Left lobe of liver (tissue), 2 donors: ENCODE results near the gene PMM1. TPM values are rescaled to one million over a fixed set of nuclear protein-coding genes. Genes with fewer than 3 reads are reported as not detected.
"Not testable (repeated sequence)": the region's sequence is repeated elsewhere in the genome, so short reads cannot be mapped to it uniquely, and the experiment has no call there.

ENCODE experiments used
- ATAC-seq: fragments of 200-7000 bp; cut with Tn5 transposase; one replicate; pipeline ENCODE4 v1.9.1; 2020; ENCODE audit warnings: mild to moderate bottlenecking, moderate library complexity
- DNase-seq: peaks from one replicate; pipeline ENCODE4 v3.0.0-alpha.2; 2020; ENCODE audit warnings: low spot score
- total RNA-seq: library from RNA; stranded (reverse); gene quantifications from one replicate; pipeline ENCODE4 v1.2.1, GENCODE V29; 2021
- donor health status: DM: no; HTN: no; CAD: no; lungs with moderate emphysema.
- donor health status: DM: no; HTN: yes; CAD: no.

PMM1 gene
- total RNA-seq, 1 donor from 2014 or later = 51.8 TPM

DNA sequence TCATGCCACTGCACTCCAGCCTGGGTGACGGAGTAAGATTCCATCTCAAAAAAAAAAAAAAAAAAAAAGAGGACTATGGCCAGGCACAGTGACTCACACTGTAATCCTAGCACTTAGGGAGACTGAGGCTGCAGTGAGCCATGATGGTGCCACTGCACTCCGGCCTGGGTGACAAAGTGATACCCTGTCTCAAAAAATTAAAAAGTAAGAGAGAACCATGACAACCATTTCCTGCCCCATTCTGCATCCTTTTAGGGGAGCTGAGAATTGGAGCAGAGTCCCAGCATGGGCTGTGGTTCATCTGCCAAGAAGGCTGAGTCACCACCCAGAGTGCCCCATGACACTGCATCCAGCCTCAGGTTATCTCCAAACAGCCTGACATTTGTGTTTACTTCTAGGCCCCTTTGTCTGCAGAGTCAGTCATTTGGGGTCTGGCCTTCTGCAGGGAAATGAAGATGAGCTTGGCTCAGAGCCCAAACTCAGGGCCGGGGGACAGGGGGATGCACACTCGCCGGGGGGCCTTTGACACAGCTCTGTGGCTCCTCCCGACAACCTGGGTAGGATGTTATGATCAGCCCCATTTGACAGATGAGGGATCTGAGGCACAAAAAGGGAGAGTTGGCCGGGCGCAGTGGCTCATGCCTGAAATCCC, 24.1 kb downstream of the PMM1 start:
- ATAC-seq (peak; percentile 31), DNase-seq (no peak)

DNA sequence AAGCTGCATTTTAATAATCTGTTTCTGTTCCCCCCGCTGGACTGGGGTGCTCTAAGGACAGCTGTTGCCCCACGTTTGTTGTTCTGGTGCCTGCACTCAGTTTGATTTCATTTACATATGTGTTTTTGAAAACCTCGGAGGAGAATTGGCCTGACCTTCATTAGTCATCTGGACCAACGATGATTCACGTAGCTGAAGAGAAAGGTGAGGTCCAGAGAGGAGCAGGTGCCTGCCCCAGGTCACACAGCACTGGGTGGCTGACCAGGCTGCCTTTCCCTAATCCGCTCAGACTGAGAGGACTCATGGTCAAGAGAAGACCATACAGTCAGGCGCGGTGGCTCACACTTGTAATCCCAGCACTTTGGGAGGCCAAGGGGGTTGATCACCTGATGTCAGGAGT, 25.1 kb downstream of the PMM1 start:
- ATAC-seq (no peak), DNase-seq (no peak)

DNA sequence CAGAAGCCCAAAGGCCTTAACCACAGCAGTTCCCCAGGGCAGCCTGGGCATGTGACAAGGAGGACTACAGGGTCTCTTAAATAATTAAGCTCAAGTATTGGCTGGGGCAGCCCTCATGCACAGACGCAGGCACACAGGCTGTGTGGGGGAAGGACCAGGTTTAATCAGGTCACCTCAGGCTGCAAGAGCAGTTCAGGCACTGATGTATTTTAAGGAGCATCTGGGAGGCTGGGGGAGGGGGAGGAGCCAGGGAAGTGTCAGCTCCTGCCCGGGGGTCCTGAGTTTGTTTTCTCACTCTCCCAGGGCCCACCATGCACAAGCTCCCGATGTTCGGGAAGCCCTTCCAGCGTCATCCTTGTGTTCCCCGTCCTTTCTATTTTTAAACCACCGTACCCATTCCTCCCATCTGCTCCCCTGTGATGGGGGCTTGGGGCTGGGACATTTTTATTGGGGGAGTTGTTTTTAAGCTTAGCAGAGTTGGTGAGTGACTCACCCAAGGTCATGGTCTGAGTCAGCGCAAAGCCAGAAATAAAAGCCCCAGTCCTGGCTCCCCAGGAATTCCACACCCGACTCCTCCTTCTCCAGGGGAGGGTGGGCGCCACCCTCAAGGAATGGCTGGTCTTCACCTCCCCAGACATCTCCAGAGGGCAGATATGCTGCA, 26.5 kb downstream of the PMM1 start:
- no peak for DNase-seq
- no peak for ATAC-seq

DNA sequence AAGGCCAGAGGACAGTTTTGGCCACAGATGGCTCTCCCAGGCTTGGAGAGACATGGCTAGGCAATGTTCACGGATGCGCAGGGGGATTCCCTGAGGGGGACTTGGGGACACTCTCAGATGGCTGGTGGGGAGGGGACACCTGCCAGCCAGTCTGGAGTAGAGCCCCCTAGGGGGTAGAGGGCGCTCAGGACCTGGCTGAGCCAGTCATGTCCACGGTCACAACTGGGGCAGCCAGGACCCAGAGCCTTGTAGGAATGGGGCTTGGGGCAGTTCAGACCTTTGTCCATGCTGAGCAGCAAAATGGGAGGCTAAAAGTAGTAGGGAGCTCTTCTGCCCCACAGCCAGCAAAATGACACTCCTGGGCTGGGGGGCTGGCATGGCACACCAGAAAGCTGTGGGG, 27.2 kb downstream of the PMM1 start:
- DNase-seq (no peak), ATAC-seq (no peak)

DNA sequence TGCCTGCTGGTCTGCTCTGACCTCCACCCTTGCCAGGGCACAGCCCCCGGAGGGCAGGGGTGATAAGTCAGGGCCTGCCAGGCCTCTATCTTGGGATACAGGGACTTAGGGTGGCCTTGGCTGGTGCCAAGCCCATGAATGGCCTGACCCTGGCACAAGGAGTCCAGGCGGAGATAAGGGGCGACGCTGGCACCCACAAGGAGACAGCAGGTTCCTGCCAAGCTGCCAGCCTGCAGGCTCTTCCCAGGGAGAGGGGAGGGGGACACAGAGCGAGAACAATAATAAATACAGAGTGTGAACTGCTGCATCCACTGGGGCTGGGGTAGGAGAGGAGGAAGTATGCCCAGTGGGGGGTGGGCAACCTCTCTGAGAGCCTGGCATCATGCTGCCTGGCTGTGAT, 27.9 kb downstream of the PMM1 start:
- no peak for ATAC-seq
- no peak for DNase-seq

DNA sequence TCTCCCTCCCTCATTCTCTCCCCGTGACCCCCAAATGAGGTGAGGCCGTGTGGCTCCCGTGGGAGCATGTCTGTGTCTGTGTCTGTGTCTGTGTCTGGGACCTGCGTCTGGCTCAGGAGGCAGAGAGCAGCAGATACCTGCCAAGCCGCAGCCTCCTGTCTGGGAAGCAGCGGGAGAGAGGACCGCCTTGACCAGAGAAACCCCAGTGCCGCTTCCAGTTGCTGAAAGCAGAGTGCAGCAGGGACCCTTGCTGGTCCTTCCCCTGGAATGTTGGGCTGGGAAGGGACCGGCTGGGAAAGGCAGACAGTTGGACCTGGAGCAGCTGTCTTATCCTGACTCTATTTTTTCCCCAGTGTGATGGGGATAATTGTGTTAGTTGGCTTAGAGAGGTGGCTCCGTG, 28.3 kb downstream of the PMM1 start:
- ATAC-seq = no peak

DNA sequence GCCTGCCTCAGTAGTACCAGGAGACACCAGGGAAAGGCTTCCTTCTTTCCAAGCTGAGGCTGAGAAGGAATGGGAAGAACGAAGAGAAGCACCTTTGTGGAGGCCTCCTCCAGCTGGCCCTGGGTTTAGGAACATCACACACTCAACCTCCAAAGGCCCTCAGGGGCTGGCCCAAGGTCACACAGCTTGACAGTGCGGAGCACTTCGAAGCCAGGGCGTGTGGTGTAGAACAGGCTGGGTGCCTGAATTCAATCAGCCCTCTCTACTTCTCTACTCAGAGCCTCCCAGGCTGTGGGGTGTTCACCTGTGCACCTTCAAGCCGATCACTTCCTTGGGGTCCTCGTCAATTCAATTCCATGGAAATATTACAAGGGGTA, 29.6 kb downstream of the PMM1 start:
- ATAC-seq = no peak
- no peak for DNase-seq

More for the DNA sequence above, 28.3 kb downstream of the PMM1 start:
- DNase-seq = no peak

DNA sequence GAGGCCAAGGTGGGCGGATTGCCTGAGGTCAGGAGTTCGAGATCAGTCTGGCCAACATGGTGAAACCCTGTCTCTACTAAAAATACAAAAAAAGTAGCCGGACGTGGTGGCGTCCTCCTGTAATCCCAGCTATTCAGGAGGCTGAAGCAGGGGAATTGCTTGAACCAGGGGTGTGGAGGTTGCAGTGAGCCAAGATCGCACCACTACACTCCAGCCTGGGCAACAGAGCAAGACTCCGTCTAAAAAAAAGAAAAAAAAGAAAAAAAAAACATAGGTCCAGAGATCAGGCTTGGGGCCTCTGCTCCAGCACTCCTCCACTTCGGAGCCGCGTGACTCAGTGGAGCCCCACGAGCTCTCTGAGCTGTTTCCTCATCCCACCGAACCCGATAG, 31.4 kb downstream of the PMM1 start:
- DNase-seq, ATAC-seq: not testable (repeated sequence)

DNA sequence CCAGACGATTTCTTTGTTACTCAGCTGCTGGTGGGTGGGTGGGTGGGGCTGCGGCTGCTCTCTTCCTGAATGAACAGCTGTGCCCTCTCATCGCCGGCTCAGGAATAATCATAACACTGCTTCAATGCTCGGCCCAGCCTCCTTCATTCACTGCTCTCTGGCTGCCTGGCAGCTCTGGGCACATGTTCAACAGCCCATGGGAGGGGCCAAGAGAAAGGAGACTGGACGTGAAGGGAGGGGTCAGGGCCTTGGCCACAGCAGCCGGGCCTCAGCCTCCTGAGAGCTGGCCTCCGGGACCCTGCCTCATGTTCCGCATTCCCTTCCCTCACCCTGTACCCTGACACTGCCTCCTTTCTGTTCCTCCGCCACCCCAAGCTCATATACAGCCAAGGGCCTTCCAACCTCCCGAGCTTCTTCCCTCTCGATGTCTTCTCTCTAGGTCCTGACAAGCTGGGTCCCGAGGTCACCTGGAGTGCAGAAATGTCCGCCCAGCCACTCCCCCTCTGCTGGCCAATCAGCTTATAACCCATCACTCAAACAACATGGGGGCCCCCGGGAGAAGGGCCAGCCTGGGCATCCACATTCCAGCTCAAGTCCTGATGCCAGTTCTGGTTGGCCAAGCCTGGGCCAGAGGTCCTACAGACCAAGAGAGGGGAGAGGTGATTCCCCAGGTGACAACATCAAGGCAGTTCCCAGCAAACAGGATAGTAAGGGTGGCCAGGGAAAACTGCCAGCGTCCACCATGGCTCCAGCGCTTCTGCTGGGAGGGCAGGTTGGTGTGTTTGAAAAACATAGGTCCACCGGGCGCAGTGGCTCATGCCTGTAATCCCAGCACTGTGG, 32.0 kb downstream of the PMM1 start:
- DNase-seq (peak; percentile 89), ATAC-seq (peak; percentile 83)

DNA sequence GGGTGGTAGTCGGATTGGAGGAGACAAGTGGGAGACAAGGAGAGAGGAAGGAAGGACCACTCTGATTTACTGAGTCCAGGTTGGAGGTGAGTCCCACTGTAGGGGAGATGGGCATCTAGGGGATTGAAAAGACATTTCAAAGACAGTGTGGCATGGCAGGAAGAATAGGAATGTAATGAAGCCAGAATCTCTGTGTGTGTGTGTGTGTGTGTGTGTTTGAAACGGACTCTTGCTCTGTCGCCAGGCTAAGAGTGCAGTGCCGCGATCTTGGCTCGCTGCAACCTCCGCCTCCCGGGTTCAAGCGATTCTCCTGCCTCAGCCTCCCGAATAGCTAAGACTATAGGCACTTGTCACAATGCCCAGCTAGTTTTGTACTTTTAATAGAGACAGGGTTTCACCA, 33.1 kb downstream of the PMM1 start:
- DNase-seq = no peak
- no peak for ATAC-seq

DNA sequence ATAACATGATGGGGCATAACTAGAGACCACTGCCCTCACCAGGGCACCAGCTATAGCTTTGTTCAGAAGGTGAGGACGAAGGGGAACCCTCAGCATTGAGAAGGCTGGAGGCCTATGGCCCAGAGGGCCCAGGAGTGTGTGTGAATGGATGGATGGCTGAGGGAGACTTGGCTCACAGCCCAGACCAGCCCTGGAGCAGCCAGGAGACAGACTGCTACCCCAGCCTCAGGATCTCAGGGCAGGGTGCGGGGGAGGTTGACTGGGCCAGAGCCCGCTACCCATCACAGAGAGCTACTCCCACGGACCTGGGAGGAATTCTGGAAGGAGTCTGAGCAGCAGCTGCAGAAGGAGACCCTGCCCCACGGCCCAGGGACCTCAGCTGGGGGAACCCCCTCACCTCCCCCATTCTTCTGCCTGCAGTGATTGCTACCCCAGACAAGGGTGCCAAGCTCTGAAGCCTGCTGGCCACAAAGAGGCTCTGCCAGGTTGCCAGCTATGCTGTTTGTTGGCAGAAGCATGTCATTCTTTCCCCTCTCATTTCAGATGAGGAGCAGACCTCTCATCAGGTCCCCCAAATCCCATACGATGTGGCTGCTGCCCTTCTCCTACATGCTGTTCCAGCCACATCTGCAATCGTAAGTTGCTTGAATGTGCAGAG, 34.2 kb downstream of the PMM1 start:
- ATAC-seq = no peak

DNA sequence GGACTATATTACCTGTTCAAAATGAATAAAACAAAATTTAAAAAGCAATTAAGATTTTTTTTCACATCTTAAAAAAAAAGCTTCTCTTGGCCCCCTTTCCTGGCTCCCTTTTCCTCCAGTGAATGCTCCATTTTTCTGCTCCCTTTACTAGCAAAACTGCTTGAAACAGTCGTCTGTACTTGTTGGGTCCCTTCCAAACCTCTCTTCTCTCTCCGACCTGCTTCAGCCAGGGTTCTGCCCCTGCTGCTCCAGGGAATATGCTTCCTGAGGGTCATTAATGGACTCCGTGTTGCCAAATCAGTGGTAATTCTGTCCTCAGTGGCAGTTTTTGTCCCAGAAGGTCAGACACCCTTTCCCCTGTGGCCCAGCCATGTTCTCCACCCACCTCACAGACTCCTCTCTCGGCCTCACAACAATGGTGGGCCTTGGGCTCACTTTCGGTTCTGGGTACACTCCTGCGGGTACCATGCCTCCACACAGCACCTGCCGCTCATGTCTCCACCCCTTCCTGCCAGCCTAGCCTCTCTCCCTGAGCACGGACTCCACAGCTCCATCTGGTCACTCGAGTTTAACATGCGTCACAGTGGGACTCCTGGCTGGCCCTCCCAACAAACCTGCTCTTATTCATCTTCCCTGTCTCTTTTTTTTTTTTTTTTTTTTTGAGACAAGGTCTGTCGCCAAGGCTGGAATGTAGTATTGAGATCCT, 37.6 kb downstream of the PMM1 start:
- no peak for DNase-seq
- no peak for ATAC-seq

More for the DNA sequence above, 34.2 kb downstream of the PMM1 start:
- DNase-seq = no peak

DNA sequence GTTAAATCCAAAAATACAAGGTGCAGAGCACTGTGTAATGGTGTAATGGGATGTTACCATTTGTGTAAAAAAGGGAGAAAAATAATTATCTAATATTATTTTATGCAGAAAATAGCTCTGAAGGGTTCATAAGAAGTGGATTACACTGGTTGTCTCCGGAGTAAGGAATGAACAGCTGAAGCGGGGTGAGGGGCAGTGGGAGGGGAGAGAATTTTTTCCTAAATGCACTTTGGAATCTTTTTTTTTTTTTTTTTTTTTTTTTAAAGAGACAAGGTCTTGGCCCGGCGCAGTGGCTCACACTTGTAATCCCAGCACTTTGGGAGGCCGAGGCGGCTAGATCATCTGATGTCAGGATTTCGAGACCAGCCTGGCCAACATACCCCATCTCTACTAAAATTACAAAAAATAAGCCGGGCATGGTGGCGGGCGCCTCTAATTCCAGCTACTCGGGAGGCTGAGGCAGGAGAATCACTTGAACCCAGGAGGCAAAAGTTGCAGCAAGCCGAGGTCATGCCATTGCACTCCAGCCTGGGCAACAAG, 38.6 kb downstream of the PMM1 start:
- peak; percentile 59 for DNase-seq
- peak; percentile 46 for ATAC-seq

DNA sequence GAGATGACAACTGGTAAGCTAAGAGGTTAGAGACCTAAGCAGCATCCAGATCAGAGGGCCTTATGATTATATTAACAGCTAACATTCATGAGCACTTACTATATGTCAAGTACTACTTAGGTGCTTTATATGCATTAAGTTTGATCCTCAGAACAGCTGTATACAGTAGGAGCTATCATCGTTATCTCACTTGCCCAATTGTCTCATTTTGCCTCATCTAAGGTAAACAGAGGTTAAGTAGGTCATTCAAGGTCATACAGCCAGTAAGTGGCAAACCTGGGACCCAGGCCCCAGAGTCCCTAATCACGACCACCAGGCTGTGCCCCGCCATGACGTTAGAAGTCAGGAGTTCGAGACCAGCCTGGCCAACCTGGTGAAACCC, 40.8 kb downstream of the PMM1 start:
- DNase-seq (no peak), ATAC-seq (no peak)

DNA sequence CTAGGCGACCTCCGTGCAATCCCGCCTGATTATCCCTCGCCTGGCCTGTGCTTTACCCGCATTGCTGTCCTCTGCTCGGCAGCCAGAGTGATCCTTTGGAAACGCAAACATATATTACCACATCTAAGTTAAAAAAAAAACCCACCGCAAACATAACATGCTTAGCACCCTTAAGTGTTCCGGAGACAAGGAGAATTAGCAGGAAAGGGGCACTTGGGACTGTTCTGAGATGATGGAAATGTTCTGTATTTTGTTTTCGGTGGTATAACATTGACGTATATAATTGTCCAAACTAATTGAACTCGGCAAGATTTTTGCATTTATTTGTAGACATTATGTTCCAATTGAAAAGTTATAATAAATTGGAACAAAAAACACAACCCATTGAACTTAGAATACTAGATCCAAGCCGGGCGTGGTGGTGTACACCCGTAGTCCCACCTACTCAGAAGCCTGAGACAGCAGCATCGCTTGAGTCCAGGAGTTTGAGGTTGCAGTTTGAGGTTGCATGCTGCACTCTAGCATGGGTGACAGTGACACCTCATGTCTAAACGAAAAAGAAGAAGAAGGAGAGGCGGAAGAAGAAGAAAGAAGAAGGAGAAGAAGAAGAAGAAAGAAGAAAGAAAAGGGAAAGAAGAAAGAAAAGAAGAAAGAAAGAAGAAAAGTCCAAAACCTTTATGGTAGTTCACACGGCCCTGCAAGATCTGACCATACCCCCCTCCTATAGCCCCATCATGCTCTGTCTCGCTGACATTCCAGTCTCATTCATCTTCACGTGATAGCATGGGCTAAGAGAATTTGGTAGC, 44.8 kb downstream of the PMM1 start:
- no peak for ATAC-seq
- no peak for DNase-seq

DNA sequence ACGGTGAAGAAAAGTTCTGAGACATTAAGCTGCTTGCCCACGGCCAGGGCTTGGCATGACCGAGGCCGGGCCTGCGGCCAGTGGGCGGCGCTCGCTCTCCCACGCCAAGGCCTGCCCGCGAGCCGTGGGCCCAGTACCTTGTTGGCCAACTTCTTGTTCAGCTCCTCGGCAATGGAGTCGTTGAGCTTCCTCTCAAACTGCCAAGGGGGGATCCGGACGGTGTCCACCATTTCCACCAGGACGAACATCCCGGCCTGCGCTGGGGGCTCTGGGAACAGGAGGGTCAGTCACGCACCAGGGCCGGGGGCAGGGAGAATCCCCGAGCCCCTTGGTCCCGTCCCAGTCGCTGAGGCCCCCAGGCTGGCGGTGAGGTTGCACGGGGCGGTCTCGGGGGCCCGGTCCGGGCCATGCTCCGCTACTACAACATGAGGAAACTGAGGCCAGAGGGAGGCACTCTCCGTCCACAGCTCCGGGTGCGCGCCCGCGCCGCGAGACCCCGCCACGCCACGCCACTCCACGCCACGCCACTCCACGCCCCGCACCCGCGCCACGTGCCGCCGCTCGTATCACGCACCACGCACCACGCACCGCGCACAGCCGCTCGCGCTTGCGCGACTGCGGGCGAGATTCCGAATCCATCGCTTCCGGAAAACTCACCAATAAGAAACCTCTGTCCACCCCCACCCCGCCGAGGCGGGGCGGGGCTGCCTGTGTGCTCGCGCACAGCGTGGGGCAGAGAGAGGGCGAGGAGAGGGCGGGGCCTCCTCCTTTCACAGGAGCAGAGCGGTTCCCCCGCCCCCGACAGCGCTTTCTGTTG, 45.6 kb downstream of the PMM1 start, which contains the start of gene POLR3H:
Gene POLR3H, minus strand, starts transcription at position 617 of the 817 bp plus-strand sequence. Its CDS starts 369 bp downstream, at position 248.
- peak; percentile 99 for DNase-seq
- ATAC-seq = peak; percentile 92

DNA sequence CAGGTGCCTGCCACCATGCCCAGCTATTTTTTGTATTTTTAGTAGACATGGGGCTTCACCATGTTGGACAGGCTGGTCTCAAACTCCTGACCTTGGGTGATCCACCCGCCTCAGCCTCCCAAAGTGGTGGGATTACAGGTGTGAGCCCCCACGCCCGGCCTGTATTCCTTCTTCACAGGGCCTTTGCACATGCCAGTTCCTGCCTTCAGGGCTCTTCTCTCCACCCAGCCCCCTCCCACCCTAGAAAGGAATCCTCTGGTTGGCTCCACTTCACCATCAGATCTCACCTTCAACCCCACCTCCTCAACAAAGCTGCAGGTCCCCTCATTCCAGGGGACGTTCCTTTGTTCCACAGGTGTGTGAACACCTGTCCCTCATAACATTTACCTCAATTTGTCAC, 47.4 kb downstream of the PMM1 start:
- no peak for ATAC-seq

DNA sequence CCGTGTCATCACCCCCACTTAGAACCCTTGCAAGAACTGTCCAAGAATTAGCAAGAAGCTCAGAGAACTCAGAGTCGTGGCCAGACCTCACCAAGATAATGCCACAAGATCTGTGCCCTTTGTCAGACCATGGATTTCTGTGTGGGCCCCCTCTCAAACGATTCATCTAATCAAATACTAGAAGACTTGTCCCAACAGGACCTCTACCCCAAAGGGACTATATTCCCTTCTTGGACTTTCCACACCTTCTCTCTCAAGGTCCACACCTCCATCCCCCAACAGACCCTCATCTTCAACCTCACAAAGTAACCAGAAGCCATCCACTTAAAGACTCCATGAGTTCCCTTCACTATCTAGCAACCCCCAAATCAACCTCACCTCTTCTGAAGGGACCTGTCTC, 48.2 kb downstream of the PMM1 start:
- no peak for ATAC-seq
- DNase-seq = no peak

More for the DNA sequence above, 47.4 kb downstream of the PMM1 start:
- no peak for DNase-seq

DNA sequence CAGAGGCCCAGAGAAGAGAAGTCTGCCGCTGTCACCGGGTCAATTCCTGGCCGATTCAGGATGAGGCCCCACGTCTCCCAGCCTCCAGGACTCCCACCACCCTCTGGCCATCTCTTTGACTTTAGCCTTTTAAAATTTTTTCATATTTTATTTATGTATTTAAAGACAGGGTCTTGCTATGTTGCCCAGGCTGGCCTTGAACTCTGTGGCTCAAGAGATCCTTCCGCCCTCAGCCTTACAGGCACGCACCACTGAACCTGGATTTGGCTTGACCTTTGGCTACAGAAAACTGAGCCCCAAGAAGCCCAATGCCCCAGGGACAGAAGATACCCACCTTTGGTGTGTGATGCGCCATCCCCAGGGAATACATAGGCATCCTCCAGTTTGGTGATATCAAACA, 49.3 kb downstream of the PMM1 start:
- ATAC-seq = no peak

More for the DNA sequence above, 49.3 kb downstream of the PMM1 start:
- no peak for DNase-seq
